A549 (cell line): Measurements from ENCODE around the gene FGF2.

Experiments
- BCL3 ChIP-seq: fragments of >200 bp; sonication (Bioruptor Twin); formaldehyde crosslinking; IDR thresholded peaks from 3 replicates; pipeline ENCODE4 v1.6.1; 2016
- CTCF ChIP-seq: fragments of >200 bp; sonication (Bioruptor Twin); formaldehyde crosslinking; IDR thresholded peaks from 3 replicates; pipeline ENCODE4 v1.5.1; 2016
- EP300 ChIP-seq, 2 experiments: fragments of >200 bp; sonication (Bioruptor Twin); formaldehyde crosslinking; IDR thresholded peaks; 2 replicates in 1 of 2; 3 replicates in 1 of 2; pipeline ENCODE4 v1.6.1; 2016 to 2017
- GATA3 ChIP-seq: IDR thresholded peaks from 2 replicates; pipeline ENCODE4 v1.6.1; 2012; ENCODE audit warnings: borderline replicate concordance
- MAX ChIP-seq: IDR thresholded peaks from 2 replicates; pipeline ENCODE4 v1.6.1; 2012
- POLR2A ChIP-seq: IDR thresholded peaks from 2 replicates; pipeline ENCODE4 v1.6.1; 2012; ENCODE audit warnings: mild to moderate bottlenecking, low read length
- RCOR1 ChIP-seq: fragments of 150-350 bp; IDR thresholded peaks from 2 replicates; pipeline ENCODE4 v1.6.1; 2014; ENCODE audit warnings: antibody characterized with exemption, low read length, low read depth
- SMC3 ChIP-seq: fragments of >200 bp; sonication (Bioruptor Twin); formaldehyde crosslinking; IDR thresholded peaks from 3 replicates; pipeline ENCODE4 v1.6.1; 2018; ENCODE audit warnings: inconsistent platforms

- TF ChIP-seq CTCF (no peak), RCOR1 (no peak), GATA3 (no peak), POLR2A (no peak), EP300 (IDR thresholded peaks at IDR 0.05) (no peak), MAX (no peak), SMC3 (no peak), BCL3 (no peak)
Measured at GRCh38 chr4:122833999-122834398, 7.4 kb downstream of the FGF2 start.
